OCI-LY3 (cell line): Measurements from ENCODE around the gene NCOA6.

ENCODE experiments used
- H2AFZ ChIP-seq: fragments of 200-600, 300-600 bp; shearing (Covaris generic); 2 replicates; pipeline ENCODE4 v1.6.0; 2014; ENCODE audit warnings: antibody characterized with exemption, low read depth, low read length
- H3K27ac ChIP-seq: fragments of 200-600, 300-600 bp; sonication (generic); 2 replicates; pipeline ENCODE4 v1.5.1; 2014; ENCODE audit warnings: mild to moderate bottlenecking, low read length, moderate library complexity, mixed read lengths
- H3K27me3 ChIP-seq: fragments of 200-600, 300-600 bp; sonication (generic); 2 replicates; pipeline ENCODE4 v1.6.1; 2014; ENCODE audit warnings: low read depth, low read length, mixed read lengths
- H3K36me3 ChIP-seq: fragments of 200-600, 300-600 bp; sonication (generic); replicated peaks from 2 replicates; pipeline ENCODE3; 2014; ENCODE audit warnings: low read depth, low read length, mixed read lengths
- H3K4me1 ChIP-seq: fragments of 300-600, 200-600 bp; sonication (generic); 2 replicates; pipeline ENCODE4 v1.6.1; 2014; ENCODE audit warnings: low read length, mixed read lengths
- H3K4me2 ChIP-seq: fragments of 200-600, 300-600 bp; sonication (generic); 2 replicates; pipeline ENCODE4 v1.6.1; 2014; ENCODE audit warnings: low read length, mixed read lengths
- H3K4me3 ChIP-seq: fragments of 300-600, 200-600 bp; sonication (generic); 2 replicates; pipeline ENCODE4 v1.5.1; 2014; ENCODE audit warnings: antibody characterized with exemption, mild to moderate bottlenecking, low read length, moderate library complexity
- H3K79me2 ChIP-seq: fragments of 300-600, 200-600 bp; shearing (Covaris generic); 2 replicates; pipeline ENCODE4 v1.6.1; 2014; ENCODE audit warnings: mild to moderate bottlenecking, low read length, mixed read lengths
- H3K9ac ChIP-seq: fragments of 300-600, 200-600 bp; shearing (Covaris generic); 2 replicates; pipeline ENCODE4 v1.6.0; 2014; ENCODE audit warnings: mild to moderate bottlenecking, low read length, moderate library complexity
- H3K9me3 ChIP-seq: fragments of 200-600, 300-600 bp; shearing (Covaris generic); 2 replicates; pipeline ENCODE4 v1.6.1; 2014; ENCODE audit warnings: low read length, mixed read lengths; ENCODE audit not compliant: insufficient read depth
- H4K20me1 ChIP-seq: fragments of 200-600, 300-600 bp; sonication (generic); 2 replicates; pipeline ENCODE4 v1.6.1; 2016; ENCODE audit warnings: low read length, mixed read lengths; ENCODE audit not compliant: insufficient read depth
- EZH2phosphoT487 ChIP-seq: fragments of 200-600 bp; shearing (Covaris generic); IDR thresholded peaks from 2 replicates; pipeline ENCODE4 v1.6.1; 2018; ENCODE audit warnings: antibody characterized with exemption, mixed run types, low read depth
- TF ChIP-seq, protein P1 (sequence below): fragments of 200-600, 300-600 bp; sonication (generic); IDR thresholded peaks from 2 replicates; pipeline ENCODE4 v1.5.1; 2014; ENCODE audit warnings: antibody characterized with exemption, low read length, low read depth

The NCOA6 gene

GRCh38 chr20:34703424-34704176 lies 121.9 kb downstream of the NCOA6 start:
- no peaks in the 10 kb centered on the region for H3K79me2 ChIP-seq
- H3K27ac ChIP-seq = no peak overlapping the region
- H3K36me3 ChIP-seq = no peaks in the 10 kb centered on the region
- H3K9me3 ChIP-seq = no peaks in the 10 kb centered on the region
- H3K4me1 ChIP-seq = peaks cover 18% of the 10 kb centered on the region
- no peak for TF ChIP-seq EZH2phosphoT487
- TF ChIP-seq, protein P1, sequence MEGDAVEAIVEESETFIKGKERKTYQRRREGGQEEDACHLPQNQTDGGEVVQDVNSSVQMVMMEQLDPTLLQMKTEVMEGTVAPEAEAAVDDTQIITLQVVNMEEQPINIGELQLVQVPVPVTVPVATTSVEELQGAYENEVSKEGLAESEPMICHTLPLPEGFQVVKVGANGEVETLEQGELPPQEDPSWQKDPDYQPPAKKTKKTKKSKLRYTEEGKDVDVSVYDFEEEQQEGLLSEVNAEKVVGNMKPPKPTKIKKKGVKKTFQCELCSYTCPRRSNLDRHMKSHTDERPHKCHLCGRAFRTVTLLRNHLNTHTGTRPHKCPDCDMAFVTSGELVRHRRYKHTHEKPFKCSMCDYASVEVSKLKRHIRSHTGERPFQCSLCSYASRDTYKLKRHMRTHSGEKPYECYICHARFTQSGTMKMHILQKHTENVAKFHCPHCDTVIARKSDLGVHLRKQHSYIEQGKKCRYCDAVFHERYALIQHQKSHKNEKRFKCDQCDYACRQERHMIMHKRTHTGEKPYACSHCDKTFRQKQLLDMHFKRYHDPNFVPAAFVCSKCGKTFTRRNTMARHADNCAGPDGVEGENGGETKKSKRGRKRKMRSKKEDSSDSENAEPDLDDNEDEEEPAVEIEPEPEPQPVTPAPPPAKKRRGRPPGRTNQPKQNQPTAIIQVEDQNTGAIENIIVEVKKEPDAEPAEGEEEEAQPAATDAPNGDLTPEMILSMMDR = no peak
- H3K4me2 ChIP-seq = peak overlapping the region; percentile 96
- H4K20me1 ChIP-seq = no peaks in the 10 kb centered on the region
- H3K9ac ChIP-seq = peak overlapping the region; percentile 65
- H2AFZ ChIP-seq = peak overlapping the region; percentile 68
- peaks cover 18% of the 10 kb centered on the region for H3K27me3 ChIP-seq
- H3K4me3 ChIP-seq = peak overlapping the region; percentile 78

DNA sequence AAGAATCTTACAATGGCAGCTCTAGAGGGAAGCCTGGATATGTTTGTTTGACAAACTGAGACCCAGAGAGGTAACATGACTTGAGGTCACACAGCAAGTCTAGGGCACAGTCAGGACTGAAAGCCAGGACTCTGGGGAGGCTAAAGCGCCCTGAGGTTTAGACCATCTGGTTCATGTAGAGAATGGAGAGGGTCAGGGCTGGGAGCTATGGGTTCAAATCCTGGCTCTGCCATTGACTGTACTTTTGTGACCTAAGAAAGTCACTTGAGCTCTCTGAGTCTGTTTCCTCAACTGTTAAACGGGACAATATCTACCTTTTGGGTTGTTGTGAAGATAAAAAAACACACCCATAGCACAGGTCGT lies 122.4 kb downstream of the NCOA6 start:
- Histone ChIP-seq H3K9ac (no peak overlapping the region), H3K27me3 (peaks cover 18% of the 10 kb centered on the region), H2AFZ (no peak overlapping the region; the same call in 1 of the 2 replicates), H3K27ac (no peak overlapping the region), H3K4me2 (peak overlapping the region; percentile 96), H4K20me1 (no peaks in the 10 kb centered on the region), H3K4me1 (peaks cover 15% of the 10 kb centered on the region), H3K36me3 (no peaks in the 10 kb centered on the region), H3K79me2 (no peaks in the 10 kb centered on the region), H3K9me3 (no peaks in the 10 kb centered on the region), H3K4me3 (peak overlapping the region; percentile 78)
- no peak for TF ChIP-seq EZH2phosphoT487
- TF ChIP-seq, protein P1 = no peak

DNA sequence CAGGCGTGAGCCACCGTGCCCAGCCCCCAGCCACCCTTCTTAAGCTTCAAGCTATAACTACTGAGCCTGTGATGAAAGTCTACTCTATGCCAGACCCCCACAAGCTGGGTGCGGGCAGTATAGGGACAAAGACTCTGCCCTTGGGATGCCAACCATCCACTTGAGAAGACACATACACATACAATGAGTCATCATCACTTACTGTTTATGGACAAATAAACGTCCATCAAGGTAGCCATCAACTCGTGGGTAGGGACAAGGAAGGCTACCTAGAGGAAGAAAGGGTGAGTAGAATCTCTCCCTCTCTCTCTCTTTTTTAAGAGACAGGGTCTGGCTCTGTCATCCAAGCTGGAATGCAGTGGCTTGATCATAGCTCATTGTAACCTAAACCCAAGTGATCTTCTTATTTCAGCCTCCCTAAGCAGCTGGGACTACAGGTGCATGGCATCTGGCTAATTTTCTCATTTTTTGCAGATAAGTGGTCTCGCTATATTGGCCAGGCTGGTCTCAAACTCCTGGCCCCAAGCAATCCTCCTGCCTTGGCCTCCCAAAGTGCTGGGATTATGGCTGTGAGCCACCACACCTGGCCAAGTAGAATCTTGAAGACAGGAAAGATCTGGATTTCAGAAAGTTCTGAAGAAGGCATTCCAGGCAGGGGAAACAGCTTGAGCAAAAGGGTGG lies 123.9 kb downstream of the NCOA6 start:
- Histone ChIP-seq H4K20me1 (no peaks in the 10 kb centered on the region), H2AFZ (no peak overlapping the region), H3K4me2 (no peak overlapping the region), H3K79me2 (no peaks in the 10 kb centered on the region), H3K4me3 (no peak overlapping the region), H3K4me1 (peaks cover 14% of the 10 kb centered on the region), H3K9ac (no peak overlapping the region), H3K9me3 (no peaks in the 10 kb centered on the region), H3K27ac (no peak overlapping the region), H3K36me3 (no peaks in the 10 kb centered on the region), H3K27me3 (peaks cover 22% of the 10 kb centered on the region)
- TF ChIP-seq EZH2phosphoT487 = no peak
- TF ChIP-seq, protein P1 = no peak

DNA sequence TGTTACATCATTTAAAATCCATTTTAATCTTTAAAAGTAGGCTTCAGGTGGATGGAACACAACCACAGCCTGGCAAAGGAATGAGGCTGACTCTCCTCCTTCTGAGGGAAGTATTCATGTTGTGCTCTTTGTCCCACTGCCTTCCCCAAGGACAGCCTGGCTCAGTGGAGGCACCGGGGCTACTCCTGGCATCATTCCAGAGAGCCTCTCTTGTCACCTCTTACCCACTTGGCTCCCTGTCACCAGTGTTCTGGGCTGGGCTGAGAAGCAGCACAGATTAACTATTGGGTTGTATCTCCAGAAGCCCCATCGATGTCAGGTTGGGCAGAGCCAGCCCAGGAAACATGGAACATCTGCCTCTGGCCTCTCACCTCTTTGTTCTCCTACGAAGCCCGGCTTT lies 132.0 kb downstream of the NCOA6 start:
- H3K9ac ChIP-seq = no peak overlapping the region
- H3K27me3 ChIP-seq = 0 out of 2 replicates have a peak, but pooled peaks cover 4% of the 10 kb centered on the region
- no peaks in the 10 kb centered on the region for H3K79me2 ChIP-seq
- no peak overlapping the region for H3K4me3 ChIP-seq
- H2AFZ ChIP-seq = no peak overlapping the region
- no peaks in the 10 kb centered on the region for H3K9me3 ChIP-seq
- H3K36me3 ChIP-seq = no peaks in the 10 kb centered on the region
- H3K4me2 ChIP-seq = no peak overlapping the region
- H3K4me1 ChIP-seq = no peaks in the 10 kb centered on the region
- no peak overlapping the region for H3K27ac ChIP-seq
- no peak for TF ChIP-seq EZH2phosphoT487
- TF ChIP-seq, protein P1 = no peak
- H4K20me1 ChIP-seq = no peaks in the 10 kb centered on the region
